ENCODE data around the gene ELL.

ELL gene

DNA sequence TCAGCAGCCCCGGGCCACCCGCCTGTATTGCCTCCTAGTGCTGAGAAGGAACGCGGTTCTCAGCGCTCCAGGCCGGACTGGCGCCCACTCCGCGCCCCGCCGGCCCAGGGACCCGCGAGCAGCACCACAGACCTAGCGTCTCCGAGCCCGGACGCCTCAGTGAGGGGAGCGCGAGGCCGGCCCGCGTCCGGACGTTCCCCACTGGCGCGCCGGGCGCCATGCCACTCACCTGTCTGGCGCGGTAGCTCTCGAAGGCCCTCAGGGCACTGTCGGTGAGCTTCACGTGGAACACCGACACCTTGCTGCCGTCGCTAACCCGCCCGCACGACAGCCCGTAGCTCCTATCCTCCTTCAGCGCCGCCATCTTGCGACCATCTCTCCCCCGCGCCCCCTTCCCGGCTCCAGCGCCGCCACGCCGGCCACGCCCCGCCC is at the start of gene ELL:
ELL (minus strand) TSS at position 379 of the 432 bp plus-strand sequence; CDS start at position 364, 15 bp downstream.
- Histone ChIP-seq H3K27me3 (replicated peaks; ENCODE audit: control insufficient read depth, insufficient read depth, low read length) (no peaks in the 10 kb centered on the region), H3K9me3 (ENCODE audit: control insufficient read depth, low read length) (no peaks in the 10 kb centered on the region), H3K4me3 (ENCODE audit: low read length) (peak within 1 kb of the TSS; percentile 99), H3K36me3 (ENCODE audit: control insufficient read depth, insufficient read depth, low read length, severe bottlenecking) (no peaks in the 10 kb centered on the region), H3K9ac (ENCODE audit: low read length) (peak within 1 kb of the TSS; percentile 99), H3K4me1 (ENCODE audit: control insufficient read depth, insufficient read depth, low read length) (peaks cover 17% of the 10 kb centered on the region)
- no peak for DNase-seq (ENCODE audit: low read depth)

DNA sequence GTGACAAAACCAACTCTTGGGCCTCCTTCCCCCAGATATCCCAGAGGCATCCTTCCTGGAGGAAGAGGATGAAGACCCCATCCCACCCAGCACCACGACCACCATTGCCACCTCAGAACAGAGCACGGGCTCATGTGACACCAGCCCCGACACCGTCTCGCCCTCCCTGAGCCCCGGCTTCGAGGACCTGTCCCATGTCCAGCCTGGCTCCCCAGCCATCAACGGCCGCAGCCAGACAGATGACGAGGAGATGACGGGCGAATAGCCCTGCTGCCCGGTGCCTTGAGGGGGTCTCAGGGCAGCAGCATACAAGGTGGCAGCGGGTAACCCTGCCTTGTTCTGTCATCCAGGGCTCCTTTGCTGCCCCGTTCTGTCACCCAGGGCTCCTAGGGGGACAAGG is 46.5 kb upstream of the ELL start:
- Histone ChIP-seq H3K9ac (ENCODE audit: low read length) (no peak overlapping the region), H3K9me3 (ENCODE audit: control insufficient read depth, low read length) (no peaks in the 10 kb centered on the region), H3K4me1 (ENCODE audit: control insufficient read depth, insufficient read depth, low read length) (peaks cover 10% of the 10 kb centered on the region), H3K4me3 (ENCODE audit: low read length) (no peak overlapping the region), H3K36me3 (ENCODE audit: control insufficient read depth, insufficient read depth, low read length, severe bottlenecking) (peaks cover 65% of the 10 kb centered on the region), H3K27me3 (replicated peaks; ENCODE audit: control insufficient read depth, insufficient read depth, low read length) (no peaks in the 10 kb centered on the region)
- DNase-seq (ENCODE audit: low read depth): no peak

DNA sequence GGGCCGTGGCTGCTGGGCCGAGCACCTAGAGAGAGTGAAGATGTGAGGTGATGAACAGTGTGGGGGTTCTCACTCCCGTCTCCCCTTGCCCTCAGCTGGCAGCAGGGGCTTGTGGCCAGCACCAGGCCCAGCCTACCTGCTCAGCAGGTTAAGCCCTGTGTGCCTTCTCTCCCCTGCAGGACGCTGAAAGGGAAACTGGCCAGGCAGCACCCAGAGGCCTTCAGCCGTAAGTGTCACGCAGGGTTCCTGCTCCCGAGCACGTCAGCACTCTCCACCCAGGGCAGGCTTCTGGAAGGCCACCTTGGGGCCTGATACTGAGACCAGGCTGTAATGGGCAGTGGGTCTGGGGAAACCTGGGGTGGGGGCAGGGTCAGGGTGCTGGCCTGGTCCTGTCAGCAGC is 45.1 kb upstream of the ELL start:
- peaks cover 69% of the 10 kb centered on the region for H3K36me3 ChIP-seq (ENCODE audit: control insufficient read depth, insufficient read depth, low read length, severe bottlenecking)
- H3K9ac ChIP-seq (ENCODE audit: low read length): no peak overlapping the region
- peaks cover 3% of the 10 kb centered on the region for H3K4me1 ChIP-seq (ENCODE audit: control insufficient read depth, insufficient read depth, low read length)
- no peaks in the 10 kb centered on the region for H3K9me3 ChIP-seq (ENCODE audit: control insufficient read depth, low read length)
- H3K4me3 ChIP-seq (ENCODE audit: low read length): no peak overlapping the region
- no peak for DNase-seq (ENCODE audit: low read depth)
- no peaks in the 10 kb centered on the region for H3K27me3 ChIP-seq (replicated peaks; ENCODE audit: control insufficient read depth, insufficient read depth, low read length)

DNA sequence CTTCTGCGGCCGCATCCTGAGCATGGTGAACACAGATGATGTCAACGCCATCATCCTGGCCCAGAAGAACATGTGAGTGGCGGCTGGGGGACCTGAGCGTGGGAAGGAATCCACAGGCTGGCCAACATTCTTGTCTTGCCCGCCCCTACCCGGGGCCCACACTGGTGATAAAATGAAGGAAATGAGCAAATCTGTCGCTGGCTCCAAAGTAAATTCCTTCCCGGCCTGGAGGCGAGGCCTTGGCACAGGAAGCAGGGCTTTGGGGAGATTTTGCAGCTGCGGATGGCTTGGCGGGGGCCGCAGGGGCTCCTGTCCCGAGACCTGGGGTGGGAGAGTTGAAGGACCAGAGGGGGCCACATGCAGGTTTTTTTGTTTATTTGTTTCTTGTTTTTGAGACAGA is 40.2 kb upstream of the ELL start:
- Histone ChIP-seq H3K36me3 (ENCODE audit: control insufficient read depth, insufficient read depth, low read length, severe bottlenecking) (peaks cover 45% of the 10 kb centered on the region), H3K27me3 (replicated peaks; ENCODE audit: control insufficient read depth, insufficient read depth, low read length) (no peaks in the 10 kb centered on the region), H3K4me3 (ENCODE audit: low read length) (no peak overlapping the region)

DNA sequence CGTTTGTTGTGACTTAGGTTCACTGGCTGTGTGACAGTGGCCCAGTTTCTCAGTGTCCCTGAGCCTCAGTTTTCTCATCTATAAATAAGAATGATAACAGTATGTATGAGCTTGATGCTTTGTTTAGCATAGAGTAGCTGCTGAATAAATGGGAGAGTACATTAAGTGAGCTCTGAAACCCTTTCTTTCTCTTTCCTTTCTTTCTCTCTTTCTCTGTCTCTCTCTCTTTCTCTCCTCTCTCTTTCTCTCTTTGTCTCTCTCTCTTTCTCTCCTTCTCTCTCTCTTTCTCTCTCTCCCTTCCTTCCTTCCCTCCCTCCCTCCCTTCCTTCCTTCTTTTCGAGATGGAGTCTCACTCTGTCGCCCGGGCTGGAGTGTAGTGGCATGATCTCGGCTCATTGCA is 37.8 kb upstream of the ELL start:
- H3K9me3 ChIP-seq (ENCODE audit: control insufficient read depth, low read length): no peaks in the 10 kb centered on the region
- peaks cover 19% of the 10 kb centered on the region for H3K4me1 ChIP-seq (ENCODE audit: control insufficient read depth, insufficient read depth, low read length)
- H3K27me3 ChIP-seq (replicated peaks; ENCODE audit: control insufficient read depth, insufficient read depth, low read length): no peaks in the 10 kb centered on the region
- peaks cover 21% of the 10 kb centered on the region for H3K36me3 ChIP-seq (ENCODE audit: control insufficient read depth, insufficient read depth, low read length, severe bottlenecking)
- DNase-seq (ENCODE audit: low read depth): no peak
- H3K4me3 ChIP-seq (ENCODE audit: low read length): no peak overlapping the region
- H3K9ac ChIP-seq (ENCODE audit: low read length): peak overlapping the region; percentile 49

More for the DNA sequence above, 40.2 kb upstream of the ELL start:
- peaks cover 19% of the 10 kb centered on the region for H3K4me1 ChIP-seq (ENCODE audit: control insufficient read depth, insufficient read depth, low read length)
- peak; percentile 27 for DNase-seq (ENCODE audit: low read depth)
- no peaks in the 10 kb centered on the region for H3K9me3 ChIP-seq (ENCODE audit: control insufficient read depth, low read length)
- H3K9ac ChIP-seq (ENCODE audit: low read length): no peak overlapping the region

DNA sequence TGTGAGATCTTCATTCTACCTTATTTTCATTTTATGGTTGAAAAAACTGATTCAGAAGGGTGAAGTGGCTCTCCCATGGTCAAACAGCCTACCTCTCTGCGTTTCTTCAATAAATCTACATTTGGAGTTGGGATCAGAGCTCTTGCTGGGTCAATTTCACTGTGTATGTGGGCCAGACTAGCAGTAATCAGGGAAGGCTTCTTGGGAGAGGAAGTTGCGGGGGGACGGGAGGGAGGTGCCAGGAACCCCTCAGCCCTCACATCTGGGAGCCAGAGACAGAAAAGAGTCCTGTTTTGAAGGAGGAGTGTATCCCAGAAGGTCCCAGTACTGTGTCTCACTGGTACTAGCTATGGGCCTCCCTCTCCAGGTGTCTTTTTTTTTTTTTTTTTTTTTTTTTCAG is 36.7 kb upstream of the ELL start:
- peak overlapping the region; percentile 99 for H3K4me3 ChIP-seq (ENCODE audit: low read length)
- peaks cover 10% of the 10 kb centered on the region for H3K36me3 ChIP-seq (ENCODE audit: control insufficient read depth, insufficient read depth, low read length, severe bottlenecking)
- DNase-seq (ENCODE audit: low read depth): no peak
- peaks cover 19% of the 10 kb centered on the region for H3K4me1 ChIP-seq (ENCODE audit: control insufficient read depth, insufficient read depth, low read length)
- peak overlapping the region; percentile 98 for H3K9ac ChIP-seq (ENCODE audit: low read length)
- no peaks in the 10 kb centered on the region for H3K9me3 ChIP-seq (ENCODE audit: control insufficient read depth, low read length)
- H3K27me3 ChIP-seq (replicated peaks; ENCODE audit: control insufficient read depth, insufficient read depth, low read length): no peaks in the 10 kb centered on the region

DNA sequence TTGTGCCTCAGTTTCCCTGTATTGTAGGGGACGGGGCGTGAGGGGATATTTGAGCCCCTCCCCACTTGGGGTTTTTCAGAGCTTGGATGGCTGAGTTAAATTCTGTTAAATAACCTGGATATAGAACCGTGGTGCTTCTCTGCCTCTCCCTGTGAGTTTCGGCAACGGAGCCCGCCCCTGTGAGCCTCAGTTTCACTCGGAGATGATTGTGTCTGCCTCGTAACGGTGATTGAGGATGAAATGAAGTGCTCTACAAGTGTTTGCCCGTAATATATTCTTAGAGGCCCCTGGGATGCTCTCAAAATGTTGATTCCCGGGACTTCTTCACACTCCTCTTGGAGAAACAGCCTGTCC is 36.3 kb upstream of the ELL start:
- Histone ChIP-seq H3K27me3 (replicated peaks; ENCODE audit: control insufficient read depth, insufficient read depth, low read length) (no peaks in the 10 kb centered on the region), H3K4me3 (ENCODE audit: low read length) (peak overlapping the region; percentile 99), H3K9me3 (ENCODE audit: control insufficient read depth, low read length) (no peaks in the 10 kb centered on the region), H3K36me3 (ENCODE audit: control insufficient read depth, insufficient read depth, low read length, severe bottlenecking) (peaks cover 8% of the 10 kb centered on the region), H3K9ac (ENCODE audit: low read length) (peak overlapping the region; percentile 98), H3K4me1 (ENCODE audit: control insufficient read depth, insufficient read depth, low read length) (peaks cover 19% of the 10 kb centered on the region)
- peak; percentile 38 for DNase-seq (ENCODE audit: low read depth)

DNA sequence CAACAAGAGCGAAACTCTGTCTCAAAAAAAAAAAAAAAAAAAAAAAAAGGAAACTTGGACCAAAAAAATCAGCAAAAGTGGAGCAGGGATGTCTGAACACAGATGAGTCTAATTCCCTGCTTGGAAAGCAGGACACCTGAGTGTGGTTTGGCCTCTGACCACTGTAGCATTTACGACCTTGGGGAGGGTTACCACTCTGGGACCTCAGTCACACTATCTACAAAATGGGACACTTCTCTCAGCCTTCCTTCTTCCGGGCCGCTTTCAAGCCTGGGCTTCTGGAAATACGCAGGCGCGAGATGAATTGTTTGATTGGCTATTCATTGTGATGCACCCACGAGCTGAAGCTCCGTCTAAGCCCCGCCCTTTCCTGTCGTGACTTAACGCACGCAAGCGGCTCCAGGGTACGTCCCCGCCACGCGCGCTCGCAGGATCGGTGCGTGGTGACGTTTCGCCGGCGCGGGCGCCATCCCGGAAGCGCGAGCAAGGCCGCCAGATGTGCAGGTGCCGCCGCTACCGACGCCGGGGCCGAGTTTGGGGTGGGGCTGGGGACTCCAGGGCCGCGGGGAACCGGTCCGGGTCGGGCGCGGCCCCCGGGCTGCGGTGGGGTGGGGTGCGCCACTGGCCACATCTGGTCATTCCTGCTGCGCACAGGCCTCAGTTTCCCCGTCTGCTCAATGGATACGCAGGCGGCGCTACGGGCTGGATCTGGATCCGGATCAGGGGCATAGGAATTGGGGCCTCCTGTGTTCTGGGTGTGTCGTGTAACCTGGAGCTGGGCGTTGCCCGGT is 35.7 kb upstream of the ELL start, which contains the start of gene KXD1:
KXD1 (plus strand) TSS at position 460 of the 791 bp plus-strand sequence. CDS start 4,187 bp downstream, outside the sequence.
- H3K36me3 ChIP-seq (ENCODE audit: control insufficient read depth, insufficient read depth, low read length, severe bottlenecking): peaks cover 2% of the 10 kb centered on the region

DNA sequence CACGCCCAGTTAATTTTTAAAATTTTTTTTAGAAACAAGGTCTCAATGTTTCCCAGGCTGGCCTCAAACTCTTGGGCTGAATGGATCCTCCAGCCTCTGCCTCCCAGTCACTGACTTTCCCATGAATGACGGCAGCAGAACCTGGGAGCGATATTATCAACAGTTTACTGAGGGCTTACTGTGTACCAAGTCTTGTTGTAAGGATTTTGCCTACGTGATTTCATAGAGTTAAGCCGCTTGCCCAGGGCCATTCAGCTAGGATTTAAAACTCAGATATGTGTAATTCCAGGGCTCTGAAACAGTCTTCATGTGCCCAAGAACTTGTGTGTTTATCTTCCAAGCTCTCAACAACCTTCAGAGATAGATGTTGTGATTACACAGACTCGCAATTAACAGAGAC is 29.8 kb upstream of the ELL start:
- no peaks in the 10 kb centered on the region for H3K36me3 ChIP-seq (ENCODE audit: control insufficient read depth, insufficient read depth, low read length, severe bottlenecking)
- no peak overlapping the region for H3K9ac ChIP-seq (ENCODE audit: low read length)
- no peaks in the 10 kb centered on the region for H3K4me1 ChIP-seq (ENCODE audit: control insufficient read depth, insufficient read depth, low read length)
- H3K4me3 ChIP-seq (ENCODE audit: low read length): no peak overlapping the region
- DNase-seq (ENCODE audit: low read depth): no peak
- H3K27me3 ChIP-seq (replicated peaks; ENCODE audit: control insufficient read depth, insufficient read depth, low read length): no peaks in the 10 kb centered on the region
- H3K9me3 ChIP-seq (ENCODE audit: control insufficient read depth, low read length): no peaks in the 10 kb centered on the region

More for the DNA sequence above, 35.7 kb upstream of the ELL start, which contains the start of gene KXD1:
- DNase-seq (ENCODE audit: low read depth): peak; percentile 100
- H3K4me3 ChIP-seq (ENCODE audit: low read length): peak within 1 kb of the TSS; percentile 99
- peaks cover 19% of the 10 kb centered on the region for H3K4me1 ChIP-seq (ENCODE audit: control insufficient read depth, insufficient read depth, low read length)
- H3K9me3 ChIP-seq (ENCODE audit: control insufficient read depth, low read length): no peaks in the 10 kb centered on the region
- H3K9ac ChIP-seq (ENCODE audit: low read length): peak within 1 kb of the TSS; percentile 98
- no peaks in the 10 kb centered on the region for H3K27me3 ChIP-seq (replicated peaks; ENCODE audit: control insufficient read depth, insufficient read depth, low read length)

DNA sequence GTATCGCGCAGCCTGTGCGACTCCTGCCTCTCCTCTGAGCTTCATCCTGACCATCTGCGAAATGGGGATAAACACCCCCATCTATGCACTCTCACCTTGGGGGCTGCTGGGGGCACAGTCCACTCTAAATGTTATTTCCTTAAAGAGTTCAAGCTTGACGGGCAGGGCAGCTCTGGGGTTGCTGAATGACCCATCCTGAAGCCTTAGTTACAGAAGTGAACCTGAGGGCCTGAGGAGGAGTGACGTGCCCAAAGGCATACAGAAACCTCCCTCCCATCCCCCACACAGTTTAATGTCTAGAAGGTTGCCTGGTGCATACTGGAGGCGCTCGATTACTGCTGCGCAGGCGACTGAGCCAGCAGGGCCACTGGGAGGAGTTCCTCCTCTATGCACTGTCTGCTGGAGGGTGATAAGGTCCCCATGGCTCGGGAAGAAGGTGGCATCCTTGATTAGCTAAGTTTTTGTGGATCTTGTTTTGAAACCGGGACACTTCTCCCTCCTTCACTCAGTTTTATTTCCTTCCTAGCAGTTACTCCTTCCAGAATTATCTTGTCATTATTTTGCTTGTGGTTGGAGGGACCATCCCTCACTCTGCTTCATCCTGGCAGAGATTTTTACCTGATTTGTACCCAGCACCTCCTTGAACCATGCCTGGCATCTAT is 22.1 kb upstream of the ELL start:
- peak overlapping the region; percentile 71 for H3K4me3 ChIP-seq (ENCODE audit: low read length)
- no peaks in the 10 kb centered on the region for H3K27me3 ChIP-seq (replicated peaks; ENCODE audit: control insufficient read depth, insufficient read depth, low read length)
- no peaks in the 10 kb centered on the region for H3K9me3 ChIP-seq (ENCODE audit: control insufficient read depth, low read length)
- peaks cover 21% of the 10 kb centered on the region for H3K36me3 ChIP-seq (ENCODE audit: control insufficient read depth, insufficient read depth, low read length, severe bottlenecking)
- DNase-seq (ENCODE audit: low read depth): peak; percentile 57
- H3K9ac ChIP-seq (ENCODE audit: low read length): peak overlapping the region; percentile 73
- H3K4me1 ChIP-seq (ENCODE audit: control insufficient read depth, insufficient read depth, low read length): peaks cover 19% of the 10 kb centered on the region

DNA sequence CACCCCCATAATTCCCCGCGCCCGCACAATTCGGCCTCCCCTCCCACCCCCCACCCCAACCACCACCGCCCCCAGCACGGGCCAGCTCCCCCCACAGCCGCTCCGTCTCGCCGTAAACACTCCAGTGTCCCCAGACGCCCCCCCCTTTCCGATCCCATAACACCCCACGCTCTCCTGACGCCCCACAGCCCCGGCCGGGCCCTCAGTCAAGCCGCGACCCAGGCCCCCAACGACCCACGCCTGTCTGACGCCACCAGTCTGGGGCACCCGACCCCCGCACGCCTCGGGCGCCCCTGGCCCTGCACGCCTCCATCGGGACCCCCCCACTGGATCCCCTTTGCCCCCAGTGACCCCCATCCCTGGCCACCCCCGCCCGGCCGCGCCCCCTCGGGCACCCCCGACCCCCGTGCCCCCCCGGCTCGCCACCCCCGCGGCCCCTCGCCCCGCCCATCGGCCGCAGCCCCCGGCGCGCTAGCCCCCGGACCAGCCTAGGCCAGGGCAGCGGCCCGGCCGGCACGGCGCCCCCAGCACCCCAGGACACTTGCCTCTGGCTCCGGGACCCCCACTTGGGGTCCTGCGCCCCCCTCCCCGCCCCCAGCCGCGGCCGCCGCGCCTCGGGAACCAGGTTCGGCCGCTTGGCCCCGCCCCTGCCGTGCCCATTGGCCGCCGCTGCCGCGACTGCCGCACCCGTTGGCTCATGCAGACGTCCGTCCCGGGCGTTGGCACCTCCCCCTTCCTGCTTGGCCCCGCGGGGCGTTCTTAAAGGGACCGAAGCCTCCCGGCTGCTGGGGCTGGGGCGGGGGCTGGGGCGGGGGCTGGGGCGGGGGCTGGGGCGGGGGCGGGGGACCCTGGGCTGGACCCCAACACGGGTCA is 21.3 kb upstream of the ELL start, which contains the start of gene FKBP8:
FKBP8 (minus strand) TSS at position 633 of the 873 bp plus-strand sequence. CDS start 1,603 bp downstream, outside the sequence.
- no peaks in the 10 kb centered on the region for H3K27me3 ChIP-seq (replicated peaks; ENCODE audit: control insufficient read depth, insufficient read depth, low read length)
- no peaks in the 10 kb centered on the region for H3K9me3 ChIP-seq (ENCODE audit: control insufficient read depth, low read length)

More for the DNA sequence above, 21.3 kb upstream of the ELL start, which contains the start of gene FKBP8:
- peak; percentile 97 for DNase-seq (ENCODE audit: low read depth)
- Histone ChIP-seq H3K36me3 (ENCODE audit: control insufficient read depth, insufficient read depth, low read length, severe bottlenecking) (peaks cover 22% of the 10 kb centered on the region), H3K4me1 (ENCODE audit: control insufficient read depth, insufficient read depth, low read length) (peaks cover 19% of the 10 kb centered on the region), H3K9ac (ENCODE audit: low read length) (peak within 1 kb of the TSS; percentile 91), H3K4me3 (ENCODE audit: low read length) (peak within 1 kb of the TSS; percentile 89)
